HPDE6-E6E7 (cell line): ENCODE results near the gene PIH1D1.

Experiments
- DNase-seq: peaks from one replicate; pipeline ENCODE4 v3.0.0; 2011; ENCODE audit warnings: missing footprints; ENCODE audit errors: extremely low spot score

Gene PIH1D1

GRCh38 chr19:49420227-49420626 is 31.4 kb downstream of the PIH1D1 start:
- DNase-seq, result no peak

DNA sequence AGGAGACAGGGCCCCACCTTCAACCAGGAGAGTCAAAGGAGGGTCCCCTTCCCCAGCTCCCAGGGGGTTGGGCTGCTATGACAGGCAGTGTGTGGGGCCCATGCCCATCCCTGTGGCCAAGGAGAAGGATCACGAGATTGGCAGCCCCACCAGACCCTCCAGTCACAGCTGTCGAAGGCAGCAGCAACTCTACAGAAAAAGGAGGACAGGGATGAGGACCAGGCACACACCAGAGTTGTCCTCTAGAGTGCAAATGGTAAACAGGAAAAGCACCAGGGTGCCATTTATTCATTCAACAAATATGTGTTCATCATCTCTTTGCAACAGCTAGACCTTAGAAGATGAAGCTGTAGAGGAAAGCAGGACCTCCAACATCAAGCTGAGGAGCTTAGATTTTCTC is 32.4 kb downstream of the PIH1D1 start:
- DNase-seq, result no peak

- no peak for DNase-seq
These were observed 33.1 kb downstream of the PIH1D1 start for GRCh38 chr19:49418511-49418910.

GRCh38 chr19:49417088-49417487 is 34.5 kb downstream of the PIH1D1 start:
- no peak for DNase-seq

- no peak for DNase-seq
These were observed 35.8 kb downstream of the PIH1D1 start for GRCh38 chr19:49415810-49416200.

GRCh38 chr19:49415102-49415809 is 36.4 kb downstream of the PIH1D1 start:
- DNase-seq, result no peak

DNA sequence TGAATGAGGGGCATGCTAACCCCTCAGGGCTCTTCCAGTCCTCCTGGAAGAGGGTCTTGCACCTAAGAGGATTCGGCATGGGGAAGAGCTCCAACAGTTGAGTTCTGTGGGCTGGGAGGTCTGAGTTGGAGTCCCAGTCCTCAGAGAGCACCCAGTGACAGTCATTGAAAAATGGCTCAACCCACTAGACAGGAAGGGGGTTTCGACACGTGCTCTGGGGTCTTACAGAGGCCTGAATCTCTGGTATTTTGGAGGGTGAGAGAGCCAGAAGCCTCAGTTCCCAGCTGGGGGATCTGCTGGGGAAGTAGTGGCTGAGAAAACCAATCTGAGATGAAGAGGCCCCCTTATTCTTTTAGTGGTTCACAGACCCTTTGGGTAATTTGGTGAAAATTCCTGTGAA is 37.4 kb downstream of the PIH1D1 start:
- DNase-seq, result no peak

GRCh38 chr19:49413348-49413747 is 38.3 kb downstream of the PIH1D1 start:
- DNase-seq, result no peak

- DNase-seq, result no peak
These were observed 39.8 kb downstream of the PIH1D1 start for GRCh38 chr19:49411681-49412326.

DNA sequence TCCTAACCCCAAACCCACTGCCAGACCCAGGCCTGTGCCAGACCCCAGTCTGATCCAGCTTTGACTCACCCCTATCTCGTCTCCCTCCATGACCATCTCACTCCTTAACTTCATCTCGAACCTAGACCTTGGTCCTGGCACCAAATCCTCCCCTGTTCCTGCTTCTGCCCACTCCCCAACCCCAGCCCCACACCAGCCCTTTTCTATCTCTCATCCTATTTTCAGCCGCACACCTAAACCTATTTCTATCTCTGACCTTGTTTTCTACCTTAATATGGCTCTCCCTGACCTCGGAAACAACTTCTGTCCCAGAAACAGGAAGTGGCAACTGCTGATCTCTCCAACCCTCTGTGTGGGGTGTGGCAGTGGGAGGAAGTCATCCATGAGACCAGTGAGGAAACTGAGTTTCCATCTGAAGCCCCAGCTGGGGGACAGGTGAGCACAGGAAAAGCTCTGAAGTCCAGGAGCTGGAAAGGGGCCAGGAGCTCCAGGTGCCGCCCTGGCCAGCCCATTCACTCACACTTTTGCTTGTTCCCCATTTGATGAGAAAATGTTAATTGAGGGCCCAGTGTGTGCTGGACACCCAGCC is 42.1 kb downstream of the PIH1D1 start:
- no peak for DNase-seq

DNA sequence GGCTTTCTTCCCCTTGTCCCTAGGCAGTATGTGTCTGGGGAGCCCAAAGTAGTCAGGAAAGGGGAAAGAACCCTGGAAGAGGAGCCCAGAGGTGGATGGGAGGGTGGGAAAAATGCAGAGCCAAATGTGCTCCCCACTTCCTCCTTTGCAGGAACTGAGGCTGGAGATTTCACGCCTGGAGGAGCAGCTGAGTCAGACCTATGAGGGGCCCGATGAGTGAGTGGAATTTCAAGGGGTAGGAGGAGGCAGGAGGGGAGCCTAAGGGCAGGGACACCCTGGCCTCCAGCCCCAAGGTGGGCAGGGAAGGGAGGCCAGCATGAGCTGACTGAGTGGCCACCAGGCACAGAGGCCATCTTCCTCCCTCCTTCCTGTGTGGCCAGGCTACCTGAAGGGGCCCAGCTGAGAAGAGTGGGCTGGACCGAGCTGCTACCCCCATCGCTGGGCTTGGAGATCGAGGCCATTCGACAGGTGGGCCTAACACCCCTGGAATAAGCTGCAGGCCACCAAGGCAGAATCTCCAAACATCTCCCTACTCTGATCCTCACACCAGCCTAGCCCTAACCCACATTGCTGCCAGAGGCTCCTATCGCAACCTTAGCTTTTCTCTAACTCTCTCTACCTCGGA is 42.7 kb downstream of the PIH1D1 start:
- DNase-seq, result no peak

DNA sequence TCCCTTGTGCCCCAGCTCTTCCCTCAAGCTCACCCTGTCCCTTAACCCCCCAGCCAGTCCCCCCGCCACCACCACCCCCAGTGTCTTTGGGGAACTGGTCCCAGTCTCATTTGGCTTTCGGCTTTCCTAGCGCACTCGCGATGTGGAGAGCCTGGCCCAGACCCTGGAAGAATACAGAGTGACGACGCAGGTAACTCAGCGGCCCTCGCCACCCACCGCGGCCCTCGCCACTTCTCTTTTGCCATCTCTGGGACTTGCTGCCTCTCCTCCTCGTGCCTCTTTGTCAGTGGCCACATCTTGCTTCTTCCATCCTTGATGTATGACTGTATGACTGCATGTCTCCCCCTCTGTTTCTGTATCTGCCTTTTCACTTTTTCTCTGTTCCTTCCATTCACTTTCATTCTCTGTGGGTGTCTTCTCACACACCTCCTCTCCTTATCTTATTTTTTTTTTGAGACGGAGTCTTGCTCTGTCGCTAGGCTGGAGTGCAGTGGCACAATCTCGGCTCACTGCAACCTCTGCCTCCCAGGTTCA is 44.1 kb downstream of the PIH1D1 start:
- DNase-seq, result no peak

DNA sequence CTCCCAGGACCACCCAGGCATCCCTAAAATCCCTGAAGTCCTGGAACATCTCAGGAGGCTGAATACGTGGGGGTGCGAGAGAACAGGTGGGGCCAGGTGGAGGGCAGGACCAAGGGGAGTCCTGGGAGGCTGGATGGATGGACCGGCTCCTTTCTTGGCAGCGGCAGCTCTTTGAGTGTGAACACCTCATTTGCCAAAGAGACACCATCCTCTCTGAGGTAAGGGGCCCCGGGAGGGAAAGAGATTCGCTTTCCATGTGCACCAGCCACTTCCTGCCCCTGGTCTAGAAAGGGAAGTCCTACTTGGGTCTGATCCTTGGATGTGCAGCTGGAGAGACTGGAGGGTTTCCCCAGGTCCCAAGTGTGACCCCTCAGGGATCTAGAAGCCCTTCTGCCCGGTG is 44.5 kb downstream of the PIH1D1 start:
- DNase-seq, result no peak

DNA sequence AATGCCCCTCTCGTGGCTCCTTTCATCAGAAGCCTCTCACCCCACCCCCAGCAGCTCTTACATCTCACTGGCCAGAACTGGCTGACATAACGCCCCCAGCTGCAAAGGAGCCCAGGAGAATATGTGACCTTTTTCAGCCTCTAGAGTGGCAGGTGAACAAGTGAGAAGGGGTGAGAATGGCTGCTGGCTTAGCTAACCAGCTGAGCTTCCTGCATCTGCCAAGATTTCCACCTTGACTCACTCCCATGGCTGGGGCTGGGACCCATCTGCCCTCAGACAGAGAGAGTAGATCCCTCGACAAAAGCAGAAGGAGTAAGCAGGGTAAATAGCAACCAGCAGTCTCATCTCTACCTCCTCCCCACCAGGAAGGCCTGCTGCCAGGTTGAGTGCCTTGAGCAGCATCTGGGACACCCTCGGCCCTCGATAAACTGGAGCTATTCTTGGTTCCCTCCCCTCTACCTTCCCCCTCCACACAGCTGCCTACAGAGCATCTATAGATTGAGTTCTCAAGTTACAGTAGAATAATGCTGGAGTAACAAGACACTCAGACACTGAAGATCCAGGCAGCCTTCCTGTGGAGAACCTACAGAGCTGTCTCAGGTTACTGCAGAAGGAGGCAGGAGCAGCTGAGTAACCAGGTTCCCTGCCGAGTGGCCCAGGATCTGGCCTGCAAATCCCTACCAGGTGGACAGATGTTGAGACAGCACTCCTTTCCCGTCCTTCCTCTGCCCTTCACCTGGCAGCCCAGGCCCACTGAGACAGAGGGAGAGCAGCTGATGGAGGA is 48.0 kb downstream of the PIH1D1 start:
- no peak for DNase-seq

GRCh38 chr19:49400029-49400428 is 51.6 kb downstream of the PIH1D1 start:
- DNase-seq, result no peak

DNA sequence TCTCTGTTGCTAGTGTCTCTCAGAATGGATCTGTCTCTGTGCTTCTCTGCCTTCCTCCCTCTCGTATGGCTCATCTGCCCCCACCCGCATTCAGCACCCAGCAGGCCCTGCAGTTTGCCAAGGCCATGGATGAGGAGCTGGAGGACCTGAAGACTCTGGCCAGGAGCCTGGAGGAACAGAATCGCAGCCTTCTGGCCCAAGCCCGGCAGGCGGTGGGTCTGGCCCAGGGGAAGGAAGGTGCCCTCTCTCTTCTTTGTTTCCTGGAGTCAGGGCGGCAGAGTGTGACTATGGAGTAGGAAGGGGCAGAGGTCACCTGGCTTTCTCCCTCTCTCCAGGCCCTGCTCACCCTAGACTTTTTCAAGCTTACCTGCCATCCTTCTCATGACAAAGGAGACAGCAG is 52.7 kb downstream of the PIH1D1 start:
- DNase-seq, result no peak

DNA sequence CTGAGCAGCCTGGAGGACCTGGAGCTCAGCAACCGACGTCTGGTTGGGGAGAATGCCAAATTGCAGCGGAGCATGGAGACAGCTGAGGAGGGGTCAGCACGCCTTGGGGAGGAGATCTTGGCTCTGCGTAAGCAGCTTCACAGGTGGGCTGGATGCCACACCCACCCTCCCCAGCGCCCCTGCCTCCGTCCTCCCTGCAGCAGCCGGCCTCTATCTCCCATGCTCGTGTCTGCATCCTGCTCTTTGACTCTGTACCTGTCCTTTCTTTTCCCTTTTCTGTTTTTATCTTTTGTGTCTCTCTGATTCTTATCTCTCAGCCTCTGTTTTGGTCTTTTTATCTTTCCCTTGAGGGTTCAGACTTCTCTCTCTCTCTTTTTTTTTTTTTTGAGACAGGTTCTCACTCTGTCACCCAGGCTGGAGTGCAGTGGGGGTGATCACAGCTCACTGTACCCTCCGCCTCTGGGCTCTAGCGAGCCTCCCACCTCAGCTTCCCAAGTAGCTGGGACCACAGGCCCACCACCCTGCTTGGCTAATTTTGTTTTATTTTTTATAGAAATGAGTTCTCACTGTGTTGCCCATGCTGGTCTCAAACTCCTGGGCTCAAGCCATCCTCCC is 53.5 kb downstream of the PIH1D1 start:
- no peak for DNase-seq

- DNase-seq, result no peak
These were observed 54.7 kb downstream of the PIH1D1 start for GRCh38 chr19:49396738-49397505.
